Kidney capillary endothelial cell (primary cell): ENCODE data around the gene PCDHA13.
"Not testable (repeated sequence)": the region's sequence is repeated elsewhere in the genome, so short reads cannot be mapped to it uniquely, and the experiment has no call there.

Experiments used
- DNase-seq: peaks from one replicate; pipeline ENCODE4 v3.0.0-alpha.2; 2018; ENCODE audit warnings: low spot score

PCDHA13 gene

GRCh38 chr5:140881889-140882590 lies at the start of gene PCDHA13:
Gene PCDHA13 (plus strand): TSS chr5:140882124. CDS start chr5:140882269, 145 bp downstream.
- no peak for DNase-seq

GRCh38 chr5:140833993-140834392 lies 47.9 kb upstream of the PCDHA13 start, which contains the start of gene PCDHA7:
Gene PCDHA7 (plus strand): TSS chr5:140834269. CDS start chr5:140834384, 115 bp downstream.
- no peak for DNase-seq

GRCh38 chr5:140834439-140835008 lies 47.4 kb upstream of the PCDHA13 start:
- not testable (repeated sequence) for DNase-seq

- DNase-seq: no peak
Observed at GRCh38 chr5:140835622-140836510, 46.1 kb upstream of the PCDHA13 start.

- DNase-seq: no peak
Observed at GRCh38 chr5:140840978-140841962, 40.7 kb upstream of the PCDHA13 start, which contains the start of gene PCDHA8. Gene PCDHA8 (plus strand): TSS chr5:140841187. CDS start chr5:140841322, 135 bp downstream.

GRCh38 chr5:140842798-140843733 lies 38.9 kb upstream of the PCDHA13 start:
- no peak for DNase-seq

GRCh38 chr5:140848139-140849102 lies 33.5 kb upstream of the PCDHA13 start, which contains the start of gene PCDHA9:
Gene PCDHA9 (plus strand): TSS chr5:140848382. CDS start chr5:140848496, 114 bp downstream.
- not testable (repeated sequence) for DNase-seq

- DNase-seq: not testable (repeated sequence)
Observed at GRCh38 chr5:140849831-140850634, 31.9 kb upstream of the PCDHA13 start.

GRCh38 chr5:140855772-140856674 lies 25.9 kb upstream of the PCDHA13 start, which contains the start of gene PCDHA10:
Gene PCDHA10 (plus strand): TSS chr5:140855897. CDS start chr5:140856049, 152 bp downstream.
- no peak for DNase-seq

GRCh38 chr5:140857177-140857986 lies 24.5 kb upstream of the PCDHA13 start:
- DNase-seq: no peak

- no peak for DNase-seq
Observed at GRCh38 chr5:140857987-140858240, 24.0 kb upstream of the PCDHA13 start.

GRCh38 chr5:140862441-140863295 lies 19.3 kb upstream of the PCDHA13 start:
- DNase-seq: no peak

- DNase-seq: no peak
Observed at GRCh38 chr5:140868721-140869554, 13.0 kb upstream of the PCDHA13 start, which contains the start of gene PCDHA11. Gene PCDHA11 (plus strand): TSS chr5:140868957. CDS start chr5:140869104, 147 bp downstream.

- no peak for DNase-seq
Observed at GRCh38 chr5:140869555-140869886, 12.4 kb upstream of the PCDHA13 start.
